ENCODE measurements around the gene PACS1.

The PACS1 gene

GRCh38 chr11:66050581-66051231, 19.4 kb upstream of the PACS1 start:
- no peak for DNase-seq

- DNase-seq = no peak
Observed at GRCh38 chr11:66051371-66051765, 18.7 kb upstream of the PACS1 start.

- DNase-seq = peak; percentile 81
Observed at GRCh38 chr11:66051766-66052663, 18.1 kb upstream of the PACS1 start, which contains the start of gene SF3B2. Gene SF3B2 (plus strand): TSS chr11:66052364. CDS start chr11:66052385, 21 bp downstream.

GRCh38 chr11:66052664-66052982, 17.4 kb upstream of the PACS1 start:
- no peak for DNase-seq

GRCh38 chr11:66055021-66055420, 15.1 kb upstream of the PACS1 start:
- no peak for DNase-seq

GRCh38 chr11:66056501-66056900, 13.6 kb upstream of the PACS1 start:
- no peak for DNase-seq

GRCh38 chr11:66059966-66060680, 9.9 kb upstream of the PACS1 start:
- no peak for DNase-seq

- DNase-seq = no peak
Observed at GRCh38 chr11:66061268-66061667, 8.8 kb upstream of the PACS1 start.

GRCh38 chr11:66062408-66062807, 7.7 kb upstream of the PACS1 start:
- no peak for DNase-seq

GRCh38 chr11:66063900-66064299, 6.2 kb upstream of the PACS1 start:
- DNase-seq = no peak

GRCh38 chr11:66064571-66064970, 5.5 kb upstream of the PACS1 start:
- no peak for DNase-seq

GRCh38 chr11:66066751-66067150, 3.3 kb upstream of the PACS1 start:
- DNase-seq = no peak

GRCh38 chr11:66067640-66068039, 2.4 kb upstream of the PACS1 start:
- DNase-seq = no peak

GRCh38 chr11:66068154-66068821, 1.8 kb upstream of the PACS1 start:
- no peak for DNase-seq

GRCh38 chr11:66068923-66069714, 953 bp upstream of the PACS1 start:
- no peak for DNase-seq

- no peak for DNase-seq
Observed at GRCh38 chr11:66070604-66071380, 720 bp downstream of the PACS1 start.

GRCh38 chr11:66071381-66071801, 1.3 kb downstream of the PACS1 start:
- no peak for DNase-seq

GRCh38 chr11:66072081-66072480, 2.0 kb downstream of the PACS1 start:
- no peak for DNase-seq

- no peak for DNase-seq
Observed at GRCh38 chr11:66072518-66072917, 2.4 kb downstream of the PACS1 start.

GRCh38 chr11:66073669-66074068, 3.6 kb downstream of the PACS1 start:
- DNase-seq = no peak

- no peak for DNase-seq
Observed at GRCh38 chr11:66075273-66075672, 5.2 kb downstream of the PACS1 start.
